Measurements from ENCODE around the gene PLPP4.

PLPP4 gene

DNA sequence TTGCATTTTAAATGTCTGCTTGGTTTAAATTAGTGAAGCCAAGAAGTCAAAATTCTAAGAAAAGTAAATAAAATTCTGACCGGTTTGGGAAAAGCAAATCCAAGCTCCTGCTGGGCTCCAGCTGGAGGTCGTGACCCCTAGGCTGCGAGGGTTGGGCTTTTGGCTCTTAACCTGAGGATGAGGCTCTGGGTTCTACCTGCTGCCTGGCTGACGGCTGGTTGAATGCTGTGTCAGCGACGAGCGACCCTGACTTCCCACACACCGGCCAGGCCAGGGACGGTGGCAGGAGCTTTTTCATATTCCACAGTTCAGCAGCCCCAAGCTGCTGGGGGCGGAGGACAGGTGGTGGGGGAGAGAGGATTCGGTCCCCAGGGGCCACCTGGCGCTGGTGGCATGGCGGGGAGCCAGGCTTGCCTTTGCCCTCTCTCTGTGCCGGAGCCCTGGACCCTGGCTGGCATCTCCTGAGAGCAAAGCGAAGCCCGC lies 843 bp upstream of the PLPP4 start:
- DNase-seq: no peak

DNA sequence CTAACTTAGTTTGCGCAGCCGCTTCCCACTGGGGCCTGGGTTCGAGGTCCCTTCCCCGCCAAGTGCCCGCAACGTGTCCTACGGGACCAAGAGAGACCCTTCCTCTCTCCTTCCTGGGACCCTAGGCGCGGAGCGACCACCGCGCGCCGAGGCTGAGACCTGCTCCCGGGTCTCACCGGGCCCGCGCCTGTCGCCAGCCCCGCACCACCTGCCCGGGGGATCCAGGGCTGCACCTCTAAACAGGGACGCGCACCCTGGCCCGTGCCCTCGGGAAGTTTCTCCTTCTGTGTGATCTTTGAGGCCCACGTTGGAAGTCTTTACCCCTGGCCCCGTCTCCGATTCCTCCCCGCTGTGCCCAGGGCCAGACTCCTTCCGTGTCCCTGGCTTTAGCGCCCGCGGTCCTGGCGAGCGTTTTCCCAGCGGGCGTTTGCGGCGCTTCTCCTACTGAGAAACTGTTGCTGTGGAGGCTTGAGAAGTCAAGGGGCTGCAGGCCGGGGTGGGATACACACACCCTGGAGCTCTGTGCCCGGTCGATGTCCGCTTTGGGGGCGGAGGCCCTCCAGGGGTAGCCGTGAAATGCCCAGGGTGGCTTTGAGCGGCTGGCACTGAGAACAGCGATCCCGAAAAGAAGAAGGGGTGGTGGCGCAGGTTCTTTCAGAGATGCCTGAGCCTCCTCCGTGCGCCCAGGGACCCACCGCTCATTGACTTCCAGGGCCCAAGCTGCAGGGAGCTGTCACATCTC lies 575 bp downstream of the PLPP4 start:
- DNase-seq: peak in 1 of 56 donors; percentile 32

DNA sequence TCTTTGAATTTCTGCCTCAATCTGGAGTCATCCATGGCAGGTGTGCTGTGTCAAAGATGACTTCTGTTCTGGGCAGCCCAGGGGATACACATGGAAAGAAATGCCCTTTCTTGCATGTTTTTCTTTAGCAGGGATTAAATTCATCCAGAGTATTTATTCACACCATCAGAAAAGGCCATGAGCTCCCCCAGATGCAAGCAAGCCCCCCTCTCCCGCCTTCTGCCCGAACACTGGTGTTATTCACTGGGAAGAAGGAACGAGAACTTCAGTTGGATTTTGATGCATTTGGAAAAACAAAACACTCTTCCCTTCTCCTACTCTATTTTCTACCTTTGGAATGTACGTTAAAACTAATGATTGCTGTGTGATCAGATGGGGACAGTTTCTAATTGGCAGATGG lies 1.4 kb downstream of the PLPP4 start:
- DNase-seq: peak in 2 of 56 donors; percentile 12 to 34

DNA sequence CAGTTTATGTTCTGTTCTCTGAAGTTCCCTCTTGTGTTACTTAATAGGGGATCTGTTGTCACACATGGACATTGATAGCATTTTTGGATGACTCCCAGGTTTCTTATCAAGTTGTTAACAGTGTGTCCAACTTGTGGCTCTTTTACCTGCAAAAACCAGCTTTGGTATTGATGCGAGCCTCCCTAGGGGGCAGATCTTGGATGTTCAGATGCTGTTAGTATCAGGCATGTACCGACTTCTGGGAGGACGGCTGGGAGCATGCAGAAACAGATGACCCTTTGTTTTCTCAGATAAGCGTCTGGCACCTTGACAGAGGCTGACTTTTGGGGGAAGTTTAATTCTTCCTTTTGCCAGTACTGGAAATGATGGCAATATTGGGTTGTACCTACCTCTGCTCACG lies 2.2 kb downstream of the PLPP4 start:
- DNase-seq: peak in 10 of 56 donors; percentile 2 to 52 (median 28)

DNA sequence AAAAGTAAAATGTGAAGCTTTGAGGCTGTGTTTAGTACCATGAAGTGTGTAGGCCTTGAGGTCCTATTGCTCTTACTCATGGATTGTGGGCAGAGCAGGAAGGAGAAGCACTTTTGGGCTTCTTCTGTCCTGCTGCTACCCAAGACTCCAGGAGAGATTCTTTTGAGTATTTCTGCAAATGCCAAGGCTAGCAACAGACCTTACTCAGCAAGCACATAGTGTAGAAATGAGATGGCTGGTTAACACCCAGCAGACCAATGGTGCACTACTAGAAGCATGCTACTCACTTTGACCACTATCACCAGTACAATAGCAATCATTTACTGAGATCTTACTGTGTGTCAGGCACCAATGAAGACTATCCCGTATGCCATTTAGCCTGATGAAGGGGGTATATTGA lies 3.2 kb downstream of the PLPP4 start:
- no peak for DNase-seq

DNA sequence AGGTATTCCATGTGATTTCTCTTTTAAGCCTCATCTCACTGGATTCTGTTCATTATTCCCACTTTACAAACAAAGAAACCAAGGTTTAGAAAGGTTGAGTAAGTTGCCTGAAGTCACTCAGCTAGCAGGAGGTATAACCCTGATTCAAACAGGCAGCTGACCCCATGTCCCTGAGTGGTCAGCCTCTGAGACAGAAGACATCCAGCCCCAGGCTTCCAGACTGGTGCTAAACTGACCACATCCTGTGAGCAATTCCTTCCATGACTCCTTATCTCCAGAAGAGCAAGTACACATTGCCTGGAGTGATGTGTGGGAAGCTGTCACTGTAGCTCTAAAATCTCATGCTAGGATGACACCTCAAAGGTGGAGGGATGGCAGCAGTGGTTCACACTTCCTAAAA lies 3.7 kb downstream of the PLPP4 start:
- DNase-seq: no peak

DNA sequence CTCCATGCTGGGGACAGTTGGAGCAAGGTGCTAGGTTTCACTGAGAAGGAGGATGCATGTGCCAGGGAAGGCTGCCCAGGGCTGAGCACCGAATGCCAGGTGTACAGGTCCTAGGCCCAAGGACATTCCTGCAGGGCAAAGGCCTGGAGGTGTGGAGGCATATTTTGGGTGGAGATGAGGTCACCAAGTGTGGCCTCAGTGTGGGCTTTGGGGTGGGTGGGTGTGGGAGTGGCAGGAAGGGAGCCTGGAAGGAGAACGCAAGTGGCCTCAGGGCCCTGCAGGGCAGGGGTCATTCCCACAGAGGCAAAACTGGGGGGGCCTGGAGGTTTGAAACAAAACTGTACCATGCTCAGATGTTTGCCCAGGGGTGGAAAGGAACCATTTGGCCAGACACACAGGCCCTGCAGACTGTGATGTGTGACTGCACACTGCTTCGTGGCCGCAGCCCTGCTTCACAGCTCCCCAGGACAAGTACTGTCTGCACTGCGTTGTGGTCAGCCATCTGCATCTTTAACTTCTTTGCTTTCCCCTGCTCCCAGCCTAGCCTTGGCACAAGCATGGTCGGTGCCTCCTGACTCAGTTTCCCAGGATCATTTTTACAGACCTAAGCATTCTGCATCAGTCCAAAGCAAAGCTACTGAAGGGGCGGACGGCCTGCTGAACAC lies 5.1 kb downstream of the PLPP4 start:
- no peak for DNase-seq

DNA sequence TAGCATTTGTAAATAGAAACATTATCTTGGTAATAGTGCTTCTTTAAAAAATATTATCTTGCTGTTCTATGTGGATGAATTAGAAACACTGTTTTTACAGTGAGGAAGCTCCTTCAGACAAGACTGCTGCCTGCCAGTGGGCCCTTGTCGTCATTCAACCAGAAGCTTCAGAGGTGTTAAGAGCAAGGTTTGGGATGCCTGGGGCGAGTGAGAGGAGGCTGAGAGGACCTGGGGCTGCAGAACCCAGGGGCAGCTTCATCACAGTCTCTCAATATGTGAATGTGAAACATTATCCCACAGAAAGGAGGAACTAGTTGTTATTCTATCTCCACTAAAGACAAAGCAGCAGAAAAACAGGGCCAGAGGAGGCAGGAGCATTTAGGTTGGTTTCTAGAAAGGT lies 8.1 kb downstream of the PLPP4 start:
- DNase-seq: no peak

DNA sequence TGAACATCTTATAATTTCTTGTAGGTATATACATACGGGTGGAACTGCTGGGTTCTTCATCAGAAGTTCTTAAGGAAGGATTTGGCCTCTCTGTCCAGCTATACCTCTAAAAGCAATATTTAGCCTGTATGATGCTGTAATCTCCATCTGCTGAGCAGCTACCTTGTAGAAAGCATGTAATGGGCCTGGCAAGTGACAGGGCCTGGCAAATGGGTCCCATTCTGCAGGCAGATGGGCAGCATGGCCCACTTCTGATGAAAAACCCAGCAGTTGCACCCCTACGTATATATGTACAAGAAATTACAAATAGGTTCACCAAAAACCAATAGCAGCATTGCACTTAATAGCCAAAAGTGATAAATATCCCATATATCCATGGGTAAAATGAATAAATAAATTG lies 9.0 kb downstream of the PLPP4 start:
- no peak for DNase-seq

DNA sequence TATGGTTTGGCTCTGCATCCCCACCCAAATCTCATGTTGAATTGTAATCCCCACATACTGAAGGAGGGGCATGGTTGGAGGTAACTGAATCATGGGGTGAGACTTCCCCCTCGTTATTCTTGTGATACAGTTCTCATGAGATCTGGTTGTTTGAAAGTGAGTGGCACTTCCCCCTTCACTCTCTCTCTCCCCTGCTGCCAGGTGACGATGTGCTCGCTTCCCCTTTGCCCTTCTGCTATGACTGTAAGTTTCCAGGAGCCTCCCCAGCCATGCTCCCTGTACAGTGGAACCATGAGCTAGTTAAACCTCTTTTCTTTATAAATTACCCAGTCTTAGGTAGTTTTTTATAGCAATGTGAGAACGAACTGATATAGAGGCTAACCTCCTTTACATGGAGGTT lies 16.6 kb downstream of the PLPP4 start:
- no peak for DNase-seq

DNA sequence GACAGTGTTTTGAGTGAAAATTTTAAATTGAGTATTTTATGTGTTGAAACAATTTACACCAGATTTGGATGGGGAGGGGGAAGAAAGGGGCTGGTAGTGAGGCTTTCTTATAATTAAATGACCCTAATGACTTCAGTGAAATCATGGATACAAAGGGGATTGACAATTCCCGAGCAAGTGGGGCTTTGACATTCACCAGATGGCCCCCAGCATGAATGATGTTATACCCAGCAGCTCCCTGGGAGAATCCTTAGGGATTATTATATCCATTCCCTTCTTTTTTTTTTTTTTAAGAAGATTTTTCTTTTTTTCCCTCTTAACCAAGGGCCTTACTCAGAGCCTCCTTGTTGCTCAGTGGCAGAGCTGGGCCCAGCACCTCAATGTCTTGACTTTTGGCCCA lies 17.9 kb downstream of the PLPP4 start:
- no peak for DNase-seq

DNA sequence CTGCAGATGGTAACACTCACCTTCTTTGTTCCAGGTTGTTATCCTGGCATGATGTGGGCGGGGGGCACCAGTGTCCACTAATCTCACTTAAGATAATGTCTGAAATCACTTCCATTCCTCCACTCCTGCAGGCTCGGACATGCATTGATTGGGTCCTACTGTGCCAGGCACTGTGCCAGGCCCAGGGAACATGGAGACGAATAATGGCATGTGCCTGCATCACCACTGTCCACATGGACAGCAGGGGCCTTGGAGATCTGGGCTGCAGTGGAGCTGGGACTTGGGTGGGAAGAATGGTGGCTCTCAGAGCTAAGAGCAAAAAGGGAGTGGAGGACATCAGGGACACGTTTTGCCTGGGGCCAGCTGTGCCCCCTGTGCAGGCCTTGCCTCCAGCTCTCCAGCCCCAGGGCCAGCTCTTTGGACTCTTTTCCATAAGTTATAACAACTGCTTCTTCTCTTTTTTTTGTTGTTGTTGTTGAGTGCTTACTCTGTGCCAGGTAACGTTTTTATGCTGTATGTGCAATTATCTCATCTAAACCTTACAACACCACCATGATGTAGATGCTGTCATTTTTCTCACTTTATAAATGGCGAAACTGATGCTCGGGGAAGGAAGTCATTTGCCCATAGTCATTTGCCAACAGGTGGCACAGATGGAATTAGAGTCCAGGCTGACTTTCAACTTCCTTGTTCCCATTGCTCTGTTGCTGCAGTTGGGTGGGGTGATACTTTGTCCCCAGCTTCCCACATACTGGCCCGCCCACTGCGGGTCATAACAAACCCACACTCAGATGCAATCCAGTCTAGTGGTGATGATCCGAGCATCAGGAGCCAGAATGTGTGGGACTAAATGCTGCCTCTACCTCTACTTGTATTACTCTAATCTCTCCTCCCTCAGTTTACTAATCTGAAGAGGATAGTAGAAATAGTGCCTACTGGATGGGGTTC lies 19.1 kb downstream of the PLPP4 start:
- DNase-seq: no peak

DNA sequence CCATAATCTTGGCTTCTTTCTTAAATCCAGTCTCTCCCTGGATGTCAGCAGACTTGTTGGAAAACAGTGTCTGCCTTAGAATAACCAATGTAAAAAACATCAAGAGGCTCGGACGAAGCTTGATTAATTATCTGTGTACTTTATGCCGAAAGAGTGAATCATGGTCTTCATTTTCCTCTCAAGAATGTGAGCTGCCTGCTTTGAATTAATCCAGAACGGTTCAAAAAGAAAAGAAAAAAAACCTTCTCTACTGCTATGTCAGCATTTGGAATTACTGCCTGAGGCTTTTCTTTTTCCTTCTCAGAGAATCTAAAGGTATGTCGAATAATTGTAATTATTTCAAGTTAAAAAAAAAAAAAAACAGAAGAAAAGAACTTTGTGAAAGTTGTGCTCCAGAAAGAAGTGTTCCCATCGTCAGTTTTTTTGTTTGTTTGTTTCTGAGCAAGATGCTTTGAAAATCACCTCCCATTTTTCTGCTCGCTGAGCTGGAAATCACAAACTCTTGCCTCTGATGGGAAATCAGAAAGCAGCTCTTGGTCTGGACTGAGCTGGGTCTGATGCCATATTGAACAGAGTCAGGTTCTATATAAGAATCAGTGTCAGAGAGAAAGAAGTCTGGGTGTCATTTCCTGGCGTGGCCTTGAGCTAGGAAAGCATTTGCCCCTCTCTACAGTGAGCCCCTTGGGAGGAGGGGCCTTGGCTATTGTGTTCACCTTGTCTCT lies 20.2 kb downstream of the PLPP4 start:
- DNase-seq: no peak

DNA sequence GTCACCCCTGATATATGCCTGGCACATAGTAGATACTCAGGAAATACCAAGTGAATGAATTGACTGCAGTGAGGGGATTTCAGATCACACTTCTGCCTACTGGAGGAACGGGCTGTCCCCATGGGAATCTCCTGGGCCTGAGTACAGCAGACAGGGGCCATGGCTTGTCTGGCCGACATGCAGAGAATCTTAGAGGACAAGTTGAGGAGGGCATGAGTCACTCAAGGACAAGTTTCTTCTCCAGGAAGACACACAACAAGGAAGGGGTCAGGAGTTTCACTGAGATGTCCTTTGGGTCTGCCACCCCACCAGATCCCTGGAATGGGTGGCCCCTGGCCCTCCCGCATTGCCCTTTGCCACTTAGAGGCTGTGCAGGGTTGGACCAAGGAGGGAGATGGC lies 20.7 kb downstream of the PLPP4 start:
- DNase-seq: no peak

DNA sequence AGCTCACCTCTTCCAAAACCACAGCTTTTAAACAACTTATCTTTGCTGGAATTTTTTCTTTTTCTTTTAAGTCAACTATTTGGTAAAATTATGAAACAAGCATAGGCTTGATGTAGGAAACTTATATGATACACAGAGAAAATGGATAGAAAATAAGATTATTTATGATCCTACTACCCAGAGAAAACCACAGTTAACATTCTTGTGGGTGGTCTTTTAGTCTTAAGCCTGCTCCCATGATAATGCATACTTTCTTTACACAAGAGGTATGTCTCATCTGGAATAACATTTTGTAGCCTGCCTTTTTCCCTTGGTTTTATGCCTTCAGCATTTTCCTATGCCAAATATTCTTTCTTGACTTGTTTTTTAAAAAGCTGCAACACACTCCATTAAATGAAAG lies 21.4 kb downstream of the PLPP4 start:
- no peak for DNase-seq

DNA sequence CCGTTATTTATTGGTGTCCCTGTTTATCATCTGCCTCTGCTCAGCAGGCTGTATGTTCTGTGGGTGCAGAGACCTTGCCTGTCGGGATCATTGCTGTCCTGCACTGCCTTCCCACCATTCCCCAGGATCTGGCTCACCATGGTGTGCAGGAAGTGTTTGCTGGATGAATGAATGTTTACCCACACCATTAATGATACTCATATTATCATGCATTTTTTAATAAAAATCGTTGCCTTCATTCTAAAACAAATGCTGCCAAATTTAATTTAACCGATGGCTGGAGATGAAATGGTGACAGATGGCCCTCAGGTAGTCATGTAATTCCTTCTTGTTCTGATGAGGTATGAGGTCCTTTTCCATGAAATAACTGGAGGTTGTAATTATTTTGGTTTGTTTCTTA lies 22.5 kb downstream of the PLPP4 start:
- no peak for DNase-seq

DNA sequence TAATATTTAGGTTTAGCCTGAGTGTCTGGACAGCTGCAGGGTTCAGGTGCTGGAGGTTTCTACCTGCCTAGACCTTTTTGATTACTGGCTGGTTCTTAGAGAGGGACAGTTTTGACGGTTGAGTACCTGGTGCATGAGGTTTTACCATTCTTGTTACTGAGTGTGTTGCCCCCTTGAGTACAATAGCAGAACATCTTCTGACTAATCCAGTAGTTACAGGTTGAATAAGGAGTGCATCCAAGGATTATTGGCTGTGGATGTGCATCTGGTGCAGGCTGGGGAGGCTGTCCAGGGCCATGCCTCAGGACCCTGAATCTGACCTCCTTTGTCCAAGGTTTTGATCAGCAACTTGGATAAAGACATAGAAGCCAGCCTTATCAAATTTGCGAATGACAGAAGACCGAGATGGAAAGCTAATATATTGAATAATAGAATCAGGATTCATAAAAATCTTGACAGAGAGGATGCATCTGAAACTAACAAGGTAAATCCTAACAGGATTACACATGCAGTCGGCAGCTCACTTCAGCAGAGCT lies 23.1 kb downstream of the PLPP4 start:
- no peak for DNase-seq

DNA sequence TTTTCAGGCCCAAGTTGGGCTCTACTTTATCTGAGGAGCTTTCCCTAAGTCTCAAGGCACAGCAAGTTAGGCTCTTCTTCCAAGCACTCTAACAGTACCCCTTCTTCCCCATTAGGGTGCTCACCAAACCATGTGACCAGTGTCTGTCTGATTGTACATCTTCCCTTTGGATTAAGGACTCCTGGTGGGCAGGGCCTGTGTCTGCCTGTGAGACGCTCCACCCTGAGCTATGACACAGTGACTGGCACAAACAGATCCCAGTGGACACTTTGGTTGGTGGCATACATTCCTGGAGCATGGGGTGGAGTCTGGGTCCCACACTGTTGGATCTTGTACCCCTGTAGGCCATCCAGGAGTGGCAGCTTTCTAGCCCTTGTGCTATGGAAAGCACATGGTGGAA lies 23.8 kb downstream of the PLPP4 start:
- DNase-seq: no peak

DNA sequence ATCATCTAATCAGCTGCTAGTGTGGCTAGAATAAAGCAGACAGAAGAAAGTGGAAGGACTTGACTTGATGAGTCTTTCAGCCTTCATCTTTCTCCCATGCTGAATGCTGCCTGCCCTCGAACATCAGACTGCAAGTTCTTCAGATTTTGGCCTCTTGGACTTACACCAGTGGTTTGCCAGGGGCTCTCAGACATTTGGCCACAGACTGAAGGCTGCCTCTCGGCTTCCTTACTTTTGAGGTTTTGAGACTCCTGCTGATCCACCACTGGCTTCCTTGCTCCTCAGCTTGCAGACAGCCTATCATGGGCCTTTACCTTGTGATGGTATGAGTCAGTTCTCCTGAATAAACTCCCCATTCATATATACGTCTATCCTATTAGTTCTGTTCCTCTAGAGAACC lies 26.0 kb downstream of the PLPP4 start:
- no peak for DNase-seq

DNA sequence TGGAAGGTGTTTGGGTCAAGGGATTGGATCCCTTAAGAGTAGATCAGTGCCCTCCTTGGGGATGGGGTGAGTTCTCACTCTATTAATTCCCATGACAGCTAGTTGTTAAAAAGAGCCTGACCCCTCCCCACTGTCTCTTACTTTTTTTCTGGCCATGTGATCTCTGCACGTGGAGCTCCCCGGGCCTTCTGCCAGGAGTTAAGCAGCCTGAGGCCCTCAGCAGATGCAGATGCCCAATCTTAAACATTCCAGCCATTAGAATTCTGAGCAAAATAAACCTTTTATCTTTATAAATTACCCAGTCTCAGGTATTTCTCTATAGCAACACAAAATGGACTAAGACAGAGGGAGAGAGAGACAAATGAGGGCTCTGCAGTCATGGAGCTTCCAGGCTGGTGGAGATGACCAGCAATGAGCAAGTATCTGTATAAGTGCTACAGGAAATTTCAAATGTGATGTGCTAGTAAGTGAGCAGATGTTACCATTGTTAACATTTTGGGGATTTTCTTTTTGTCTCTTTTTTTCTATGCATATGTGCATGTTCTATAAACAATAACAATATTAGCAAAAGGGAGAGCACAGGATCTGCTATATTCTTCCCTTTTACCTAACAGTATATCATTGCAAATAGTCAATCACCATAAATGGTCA lies 26.7 kb downstream of the PLPP4 start:
- no peak for DNase-seq

DNA sequence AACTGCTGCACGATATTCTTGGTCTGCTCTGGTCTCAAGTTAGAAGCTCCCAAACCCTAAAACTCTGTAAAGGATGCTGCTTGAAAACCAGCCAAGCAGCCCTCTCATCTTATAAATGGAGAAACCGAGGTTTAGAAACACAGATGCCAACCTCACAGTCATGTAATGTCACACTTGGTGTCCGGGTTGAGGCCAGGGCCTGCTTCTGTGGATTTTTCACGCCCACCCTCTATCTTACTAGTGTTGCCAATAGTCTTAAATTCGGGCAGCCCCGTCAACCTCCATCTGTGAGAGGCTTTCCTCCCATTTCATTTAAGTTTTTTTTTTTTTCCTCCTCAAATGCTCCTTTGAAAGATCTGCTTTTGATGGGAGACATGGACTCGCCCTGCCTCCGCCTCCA lies 28.9 kb downstream of the PLPP4 start:
- no peak for DNase-seq
